Endothelial cell of umbilical vein (primary cell): Measurements from ENCODE around the gene MBLAC1.

ENCODE experiments used
- CTCF ChIP-seq, 2 donors: IDR thresholded peaks; 1 replicate in 1 of 2; 2 replicates in 1 of 2; pipeline ENCODE4 v1.5.1; 2011; ENCODE audit warnings: low read length in 2 of 2, mild to moderate bottlenecking in 2 of 2, moderate library complexity in 2 of 2, control low read depth in 1 of 2, inconsistent platforms in 1 of 2, low read depth in 1 of 2; ENCODE audit not compliant: insufficient read depth in 1 of 2; ENCODE audit errors: extremely low read depth in 1 of 2
- GATA2 ChIP-seq: IDR thresholded peaks from 2 replicates; pipeline ENCODE4 v1.7.0; 2011; ENCODE audit warnings: low read depth, mild to moderate bottlenecking, moderate library complexity, mixed read lengths, low read length; ENCODE audit not compliant: insufficient read length, insufficient read depth
- POLR2AphosphoS5 ChIP-seq: IDR thresholded peaks from 2 replicates; pipeline ENCODE4 v1.6.1; 2012; ENCODE audit warnings: low read depth, mild to moderate bottlenecking, control low read depth, low read length, moderate library complexity; ENCODE audit not compliant: insufficient read depth

- TF ChIP-seq CTCF (IDR thresholded peaks at IDR 0.05; ENCODE audit: extremely low read depth in 1 of 2, insufficient read depth in 1 of 2, low read depth in 1 of 2, low read length in 2 of 2), result no peak
- TF ChIP-seq POLR2AphosphoS5, result no peak
- TF ChIP-seq GATA2, result no peak
Observed at GRCh38 chr7:100118388-100119071, 8.2 kb upstream of the MBLAC1 start.
